GM19397 (cell line): ENCODE measurements around the gene TUT1.
"Not testable (repeated sequence)": the region's sequence is repeated elsewhere in the genome, so short reads cannot be mapped to it uniquely, and the experiment has no call there.

Experiments used
- ATAC-seq: cut with Tn5 transposase; IDR thresholded peaks from one replicate; pipeline ENCODE4 v1.9.1; 2021; ENCODE audit warnings: mild to moderate bottlenecking, moderate library complexity; ENCODE audit not compliant: unreplicated experiment

TUT1 gene

DNA sequence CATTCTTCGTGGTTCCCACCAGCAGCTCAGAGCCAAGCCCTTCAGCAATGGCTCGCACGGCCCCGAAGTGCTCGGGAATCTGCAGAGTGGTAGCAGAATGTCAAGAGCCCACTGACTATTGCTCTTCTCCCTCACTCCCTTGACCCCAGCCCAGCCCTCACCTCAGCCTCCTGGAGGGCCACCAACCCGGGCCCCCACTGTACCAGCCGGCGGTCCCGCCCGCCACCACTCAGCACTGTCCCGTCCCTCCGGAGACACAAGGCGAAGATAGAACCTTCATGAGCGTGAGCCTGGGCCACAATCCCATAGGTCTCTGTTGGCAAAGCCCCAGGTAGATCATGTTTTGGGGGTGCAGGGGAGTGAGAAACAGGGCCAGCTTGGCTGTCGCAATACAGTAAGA, 14.6 kb upstream of the TUT1 start:
- no peak for ATAC-seq

DNA sequence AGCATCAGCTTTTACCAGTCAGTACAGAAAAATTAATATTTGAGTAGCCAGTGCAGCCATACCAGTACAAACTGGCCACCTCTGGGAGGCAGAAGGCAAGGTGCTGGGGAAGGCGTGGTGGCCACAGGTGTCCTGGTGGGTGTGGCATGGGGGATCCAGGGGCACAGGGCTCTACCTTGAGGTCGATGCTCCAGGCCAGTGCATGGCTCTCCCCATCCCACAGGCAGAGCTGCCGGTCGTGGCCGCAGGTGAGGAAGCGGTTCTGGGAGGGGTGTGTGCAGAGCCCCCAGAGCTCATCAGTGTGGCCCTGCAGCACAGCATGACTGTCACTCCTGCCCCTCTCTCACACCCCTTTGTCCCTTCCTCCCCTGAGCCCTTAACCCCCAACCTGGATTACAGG, 14.1 kb upstream of the TUT1 start:
- no peak for ATAC-seq

DNA sequence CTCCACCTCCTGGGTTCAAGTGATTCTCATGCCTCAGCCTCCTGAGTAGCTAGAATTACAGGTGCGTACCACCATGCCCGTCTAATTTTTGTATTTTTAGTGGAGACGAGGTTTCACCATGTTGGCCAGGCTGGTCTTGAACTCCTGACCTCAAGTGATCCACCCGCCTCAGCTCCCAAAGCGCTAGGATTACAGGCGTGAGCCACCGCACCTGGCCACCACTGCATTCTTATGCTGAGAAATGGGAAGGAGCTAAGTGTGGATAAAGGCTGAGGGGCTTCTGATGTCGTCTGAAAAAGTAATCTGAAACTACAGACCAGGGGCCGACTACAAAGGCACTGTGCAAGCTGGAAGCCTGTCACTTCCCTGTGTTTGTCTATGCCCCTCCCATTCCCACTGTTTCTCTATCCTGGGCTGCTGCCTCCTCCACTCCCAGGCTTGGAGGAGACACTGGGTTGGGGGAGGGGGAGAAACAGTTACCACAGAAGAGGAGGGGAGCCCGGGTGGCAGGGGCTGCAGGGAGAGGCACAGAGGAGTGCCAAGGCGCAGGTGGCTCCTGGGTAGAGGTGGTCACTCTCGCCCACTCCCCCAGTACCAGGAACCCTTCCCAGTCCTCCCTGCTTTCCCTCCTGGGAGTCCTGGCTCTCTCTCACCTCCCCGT, 13.3 kb upstream of the TUT1 start:
- ATAC-seq: no peak

DNA sequence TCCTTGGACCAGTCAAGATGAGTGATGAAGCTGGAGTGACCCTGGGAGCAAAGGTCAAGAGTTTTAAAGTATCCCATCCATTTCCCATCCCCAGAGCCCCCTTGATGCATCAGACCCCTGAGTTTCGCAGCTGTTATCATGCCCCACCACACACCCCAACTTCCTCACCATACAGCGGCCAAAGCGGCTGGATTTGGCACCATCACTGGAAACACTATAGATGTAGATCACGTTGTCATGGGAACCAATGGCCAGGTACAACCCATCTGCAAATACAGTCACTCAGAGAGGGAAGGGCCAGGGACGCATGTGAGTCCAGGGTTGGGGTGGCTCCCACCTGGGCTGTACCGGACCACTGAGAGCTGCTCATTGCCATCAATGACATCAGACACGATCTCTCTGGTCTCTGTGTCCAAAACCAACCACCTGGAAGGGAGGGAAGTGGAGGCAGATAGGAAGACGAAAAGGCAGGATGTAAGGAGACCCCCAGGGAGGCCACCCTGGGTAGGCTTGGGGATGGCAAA, 12.5 kb upstream of the TUT1 start:
- no peak for ATAC-seq

DNA sequence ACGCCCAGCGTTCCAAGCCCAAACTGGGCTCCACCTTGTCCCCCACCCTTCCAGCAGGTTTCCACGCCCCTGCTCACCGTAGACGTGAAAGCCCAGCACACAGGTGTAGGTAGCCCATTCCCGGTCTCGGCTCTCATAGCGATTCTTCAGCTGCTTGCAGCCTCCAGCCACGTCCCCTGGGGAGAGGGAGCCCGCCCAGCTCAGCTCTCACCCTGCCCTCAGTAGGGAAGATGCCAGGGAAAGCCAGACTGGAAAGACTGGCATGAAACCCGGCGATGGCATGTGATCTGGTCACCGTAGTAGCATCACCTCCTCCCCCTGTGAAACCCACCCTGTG, 11.7 kb upstream of the TUT1 start:
- no peak for ATAC-seq

DNA sequence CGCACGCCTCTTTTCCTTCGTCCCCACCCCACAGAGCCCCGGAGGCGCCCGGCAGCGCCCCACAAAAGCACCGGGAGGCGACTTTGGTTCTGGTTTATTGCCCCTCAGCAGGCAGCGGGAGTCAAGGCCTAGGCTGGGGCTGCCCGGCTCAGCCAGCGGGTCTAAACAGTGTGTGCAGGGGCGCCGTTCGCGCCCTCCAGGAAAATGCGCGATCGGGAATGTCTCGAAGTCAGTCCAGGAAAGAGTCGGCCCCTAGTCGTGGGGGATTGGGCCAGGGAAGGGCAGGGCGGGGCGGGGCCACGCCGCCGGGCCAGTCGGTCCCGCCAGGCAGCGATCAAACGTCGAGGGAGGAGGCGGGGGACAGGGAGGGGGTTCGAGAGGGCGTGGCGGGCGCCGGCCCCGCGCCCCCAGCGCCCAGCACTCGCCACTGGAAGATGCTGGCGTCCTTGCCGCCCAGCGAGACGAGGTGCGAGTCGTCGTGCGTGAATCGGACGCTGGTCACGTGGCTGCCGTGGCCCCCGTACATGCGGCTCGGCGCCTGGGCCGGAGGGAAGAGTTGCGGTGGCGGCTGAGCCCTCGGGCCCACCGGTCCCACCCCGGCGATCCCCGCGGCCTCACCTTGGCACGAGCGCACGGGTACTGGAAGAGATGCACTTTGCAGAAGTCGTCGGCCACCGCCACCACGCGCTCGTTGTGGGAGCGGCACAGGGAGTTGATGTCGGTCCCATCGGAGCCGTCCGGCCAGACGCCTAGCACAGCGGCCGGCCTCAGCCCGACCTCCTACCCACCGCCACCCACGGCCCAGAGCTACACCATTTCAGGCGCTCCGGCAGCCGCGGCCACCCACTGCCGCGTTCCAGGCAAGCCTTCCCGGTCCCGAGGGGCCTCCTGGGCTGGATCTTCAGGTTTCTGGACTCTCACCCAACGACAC, 11.1 kb upstream of the TUT1 start:
- no peak for ATAC-seq

DNA sequence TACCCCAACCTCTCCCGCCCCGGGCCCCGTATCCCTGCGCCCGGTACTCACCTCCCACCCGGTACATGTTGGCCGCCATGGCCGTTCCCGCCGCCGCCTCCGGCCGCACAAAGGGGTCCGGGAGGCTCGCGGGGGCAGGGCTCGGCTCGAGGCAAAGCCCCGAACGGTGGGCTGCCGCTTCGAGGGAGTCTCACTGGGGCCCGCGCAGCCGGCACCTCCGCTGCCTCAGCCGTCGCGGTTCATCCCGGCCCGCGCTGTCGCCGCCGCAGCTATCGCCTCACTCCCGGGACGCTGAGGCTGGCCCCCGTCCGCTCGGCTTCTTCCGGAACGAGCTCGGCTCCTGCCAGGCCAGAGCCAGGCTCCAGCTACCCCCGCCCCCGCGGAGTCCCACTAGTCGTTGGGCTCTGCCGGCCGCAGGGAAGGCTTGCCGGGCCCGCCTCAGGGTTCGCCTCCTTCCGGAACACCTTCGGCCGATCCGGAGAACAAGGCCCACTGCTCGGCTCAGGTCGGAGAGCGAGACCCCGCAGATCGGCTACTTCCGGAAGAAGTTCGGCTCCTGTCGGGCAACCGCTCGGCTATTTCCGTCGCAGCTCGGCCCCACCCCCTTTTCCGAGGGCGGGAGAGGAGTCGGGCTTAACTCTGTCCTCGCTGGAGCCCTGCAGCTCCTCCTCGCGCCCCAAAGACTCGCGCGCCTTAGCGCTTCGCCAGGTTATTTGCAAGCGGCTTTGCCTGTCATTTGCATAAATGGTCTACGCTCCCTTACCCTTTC, 10.2 kb upstream of the TUT1 start, which contains the start of gene MTA2:
Gene MTA2, minus strand, starts transcription at position 494 of the 769 bp plus-strand sequence. Its CDS starts 415 bp downstream, at position 79.
- peak; percentile 78 for ATAC-seq

DNA sequence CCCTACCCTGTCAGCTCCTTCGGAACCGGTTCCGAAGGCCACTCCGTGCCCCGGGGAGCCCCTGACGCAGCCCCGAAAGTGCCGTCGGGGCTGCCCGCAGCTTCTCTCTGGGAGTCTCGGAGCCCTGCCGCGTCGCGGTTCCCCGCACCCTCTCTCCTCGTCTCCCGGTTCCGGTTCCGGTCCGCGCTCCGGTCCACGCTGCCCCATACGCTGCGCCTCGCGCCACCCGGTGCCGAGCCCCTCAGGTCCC, 9.7 kb upstream of the TUT1 start:
- ATAC-seq: no peak

DNA sequence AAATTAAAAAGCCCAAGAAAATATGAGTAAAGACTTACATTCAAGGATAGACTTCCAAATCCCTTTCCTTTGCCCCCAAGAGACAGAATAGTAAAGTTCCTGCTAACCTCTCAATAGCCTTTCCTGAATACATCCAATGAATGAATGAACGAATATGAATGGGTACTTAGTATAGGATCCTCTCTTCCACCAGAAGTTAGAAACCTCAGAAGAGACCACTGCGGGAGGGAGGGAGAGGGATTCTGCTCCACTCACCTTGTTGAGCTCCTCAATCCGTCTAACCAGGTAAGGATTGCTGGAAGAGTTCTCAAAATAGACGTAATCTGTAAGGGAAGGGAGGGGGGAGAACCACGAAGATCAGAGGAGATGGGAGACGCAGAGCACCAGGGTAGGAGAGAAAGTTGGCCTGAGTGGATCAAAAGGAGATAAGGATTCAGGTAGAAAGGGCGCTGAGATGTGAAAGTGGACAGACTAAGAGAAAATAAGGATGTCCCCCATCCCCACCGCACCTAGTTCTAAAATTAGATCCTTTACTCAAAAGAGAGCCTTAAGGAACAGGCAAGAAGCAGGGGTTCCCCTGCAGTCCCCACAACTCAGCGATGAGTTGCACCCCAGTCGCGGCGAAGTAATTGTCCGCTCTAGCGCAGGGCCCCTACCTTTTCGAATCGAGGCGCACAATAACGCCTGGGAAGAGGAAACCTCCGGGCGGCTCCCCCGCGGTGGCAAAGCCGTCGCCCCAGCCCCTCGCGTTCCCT, 9.2 kb upstream of the TUT1 start:
- ATAC-seq: no peak

DNA sequence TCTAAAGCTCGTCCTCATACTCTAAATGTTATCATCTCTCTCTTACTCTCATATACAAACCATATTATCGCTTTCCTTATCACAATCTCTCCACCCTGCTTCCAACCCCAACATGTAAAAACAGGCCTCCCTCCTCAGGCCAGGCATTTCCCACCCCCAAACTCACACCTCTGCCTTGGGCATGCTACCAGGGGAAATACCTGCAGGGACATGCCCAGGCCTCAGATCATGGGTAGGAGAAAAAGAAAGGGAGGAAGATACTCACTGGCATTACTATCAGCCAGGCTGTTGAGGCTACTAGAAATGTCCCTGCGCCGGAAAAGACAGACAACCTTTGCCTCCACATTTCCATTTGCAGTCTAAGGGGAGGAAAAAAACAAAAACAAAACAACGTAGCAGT, 8.6 kb upstream of the TUT1 start:
- ATAC-seq: no peak

DNA sequence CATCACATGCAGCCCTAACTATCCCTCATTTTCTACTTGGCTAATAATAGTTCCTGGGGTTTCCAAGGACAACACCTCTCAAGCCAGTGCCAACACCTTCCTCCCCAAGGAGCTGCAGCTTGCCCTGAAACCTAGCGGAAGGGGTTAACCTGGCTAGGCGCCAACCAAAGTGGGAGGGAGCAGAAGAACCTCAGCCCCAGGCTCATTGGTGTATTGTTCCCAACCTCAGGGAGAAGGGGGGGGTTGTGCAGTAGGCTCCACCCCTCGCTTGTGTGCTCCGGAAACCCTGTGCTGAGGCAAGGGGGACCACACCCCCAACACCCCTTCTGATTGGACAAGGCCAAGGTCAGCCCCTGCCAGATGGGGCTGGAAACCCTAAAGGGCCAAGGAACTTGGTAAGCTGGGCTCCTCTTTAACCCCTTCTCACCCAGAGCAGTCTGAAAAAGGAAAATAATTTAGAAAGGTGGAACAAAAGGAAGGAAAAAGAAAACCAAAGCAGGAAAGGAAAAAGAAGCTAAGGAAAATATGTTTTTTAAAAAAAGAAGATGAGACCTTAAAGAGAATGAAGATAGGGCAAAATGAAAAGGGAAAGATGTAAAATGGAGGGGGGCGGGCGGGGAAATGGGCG, 7.9 kb upstream of the TUT1 start:
- peak; percentile 49 for ATAC-seq

DNA sequence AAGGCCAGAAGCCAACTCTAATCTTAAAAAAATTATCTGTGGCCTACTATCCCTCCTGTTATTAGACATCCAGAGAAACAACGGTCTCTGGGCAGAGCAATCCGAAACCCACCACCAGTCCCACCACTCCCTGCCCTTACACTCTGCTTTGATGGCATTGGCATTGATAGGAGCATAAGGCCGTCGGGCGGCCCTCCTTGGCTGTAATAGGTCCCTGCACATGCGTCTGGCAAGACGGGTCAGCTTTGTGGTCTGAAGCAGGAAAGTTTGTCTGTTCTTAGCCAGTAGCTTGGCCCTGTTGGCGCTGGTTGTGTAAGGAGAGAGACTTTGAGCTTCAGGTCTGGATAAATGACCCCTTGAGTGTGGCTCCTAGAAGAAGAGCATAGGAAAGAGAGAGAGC, 3.8 kb upstream of the TUT1 start:
- ATAC-seq: no peak

DNA sequence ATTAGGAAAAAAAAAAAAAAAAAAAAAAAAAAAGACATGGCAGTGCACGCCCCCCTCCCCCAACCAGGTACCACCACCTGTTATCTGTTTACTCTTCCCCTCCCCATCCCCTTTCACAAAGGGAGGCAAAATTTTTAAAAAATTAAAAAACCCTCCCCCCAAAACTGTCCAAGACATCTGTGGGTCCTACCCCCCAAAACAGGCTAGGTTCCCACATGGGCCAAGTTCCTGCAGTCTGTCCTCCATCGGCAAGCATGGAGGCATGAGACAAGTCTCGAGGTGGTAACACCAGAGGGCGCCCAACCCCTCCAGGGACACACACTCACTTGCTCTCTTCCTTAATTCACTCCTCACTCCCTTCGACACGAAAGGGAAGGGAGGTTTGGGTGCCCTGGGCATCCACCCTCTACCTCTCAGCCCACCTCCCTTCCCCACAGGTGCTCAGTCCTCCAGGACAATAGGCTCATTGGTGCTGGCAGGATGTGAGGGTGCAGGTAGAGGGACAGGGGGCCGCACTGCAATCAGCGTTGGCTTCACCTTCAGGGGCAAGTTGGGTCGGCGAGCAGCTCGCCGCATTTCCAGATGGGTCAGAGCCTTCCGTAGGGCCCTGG, 2.2 kb upstream of the TUT1 start:
- no peak for ATAC-seq

DNA sequence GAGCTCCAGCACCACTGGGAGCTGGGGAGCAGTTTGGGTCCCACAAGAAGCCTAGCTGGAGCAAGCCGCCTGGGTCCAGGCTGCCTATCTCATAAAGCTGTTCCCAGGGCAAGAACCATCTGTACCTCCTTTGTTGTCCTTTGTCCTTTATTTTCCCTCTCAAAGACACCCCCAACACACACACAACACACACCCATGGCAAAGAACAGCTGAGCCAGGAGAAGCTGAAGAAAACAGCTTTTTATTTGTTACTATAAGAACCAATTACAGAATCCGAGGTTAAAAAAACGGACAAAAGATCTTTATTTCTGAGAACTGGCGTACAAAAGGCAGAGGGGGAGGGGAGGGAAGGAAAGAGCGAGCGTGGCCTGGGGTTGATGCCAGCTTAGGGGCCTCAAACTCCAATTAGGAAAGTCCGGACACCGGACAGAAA, 1.7 kb upstream of the TUT1 start:
- no peak for ATAC-seq

DNA sequence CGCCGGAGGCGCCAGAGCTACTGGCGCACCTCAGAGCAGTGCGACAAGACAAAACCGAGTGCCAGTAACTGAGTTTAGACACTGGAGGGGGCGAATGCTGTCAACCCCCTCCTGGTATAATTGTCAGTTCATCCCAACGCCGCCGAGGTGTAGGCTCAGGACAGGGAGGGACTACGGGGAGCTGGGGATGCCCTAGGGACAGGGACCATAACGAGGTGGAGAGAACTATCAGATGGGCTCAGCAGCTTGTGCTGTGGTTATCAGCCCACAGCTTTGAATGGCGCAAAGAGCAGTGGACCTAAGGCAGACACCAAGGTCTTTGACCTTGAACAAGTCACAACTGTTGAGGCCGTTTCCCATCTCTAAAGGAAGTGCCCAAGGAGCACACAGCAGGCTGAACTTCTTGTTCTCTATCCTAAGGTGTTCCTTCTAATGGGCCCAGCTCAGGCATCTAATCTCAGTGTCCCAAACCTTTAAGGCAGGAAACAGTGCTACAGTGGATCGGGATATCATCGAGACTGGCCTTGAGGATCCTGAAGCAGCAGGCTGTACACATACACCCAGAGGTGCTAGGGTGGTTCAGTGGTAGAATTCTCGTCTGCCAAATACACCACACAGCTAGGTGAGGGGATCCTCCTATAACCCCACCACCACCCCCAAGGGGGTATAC, 958 bp upstream of the TUT1 start:
- ATAC-seq: no peak

DNA sequence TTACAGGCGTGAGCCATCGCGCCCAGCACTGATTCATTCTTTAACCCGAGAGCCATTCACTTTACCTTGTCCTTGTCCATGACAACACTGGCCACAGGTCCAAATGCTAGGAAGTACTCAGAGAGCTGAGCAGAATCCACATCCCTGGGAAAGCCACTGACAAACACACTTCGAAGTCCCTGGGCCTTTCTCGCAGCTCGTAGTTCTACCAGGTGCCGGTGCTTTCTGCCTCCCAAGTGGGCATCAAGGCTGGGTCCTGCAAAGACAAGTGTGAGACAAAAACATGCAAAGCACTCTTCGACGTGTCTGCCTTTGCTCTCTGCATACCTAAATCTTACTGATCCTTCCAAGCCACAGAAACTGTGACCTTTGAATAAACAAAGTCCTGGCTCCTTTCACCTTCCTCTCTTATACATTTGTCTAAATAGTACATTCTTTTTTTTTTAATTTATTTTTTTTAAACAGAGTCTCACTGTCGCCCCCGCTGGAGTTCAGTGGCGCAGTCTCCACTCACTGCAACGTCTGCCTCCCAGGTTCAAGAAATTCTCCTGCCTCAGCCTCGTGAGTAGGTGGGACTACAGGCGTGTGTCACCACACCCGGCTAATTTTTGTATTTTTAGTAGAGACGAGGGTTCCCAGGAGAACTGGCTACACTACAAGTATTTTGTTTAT, 2.2 kb downstream of the TUT1 start:
- no peak for ATAC-seq

DNA sequence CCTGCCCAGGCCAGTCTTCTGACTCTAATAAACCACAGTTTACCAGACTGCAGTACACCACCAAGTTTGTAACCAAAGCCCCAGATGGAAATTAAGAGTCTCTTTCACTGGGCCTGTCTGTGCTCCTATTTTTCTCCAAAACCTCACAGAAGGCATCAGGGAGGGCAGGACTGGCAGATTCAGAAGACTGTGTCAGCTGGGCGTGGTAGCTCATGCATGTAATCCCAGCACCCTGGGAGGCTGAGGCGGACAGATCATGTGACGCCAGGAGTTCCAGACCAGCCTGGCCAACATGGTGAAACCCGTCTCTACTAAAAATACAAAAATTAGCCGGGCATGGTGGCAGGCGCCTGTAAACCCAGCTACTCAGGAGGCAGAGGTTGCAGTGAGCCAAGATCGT, 6.0 kb downstream of the TUT1 start:
- ATAC-seq: not testable (repeated sequence)

DNA sequence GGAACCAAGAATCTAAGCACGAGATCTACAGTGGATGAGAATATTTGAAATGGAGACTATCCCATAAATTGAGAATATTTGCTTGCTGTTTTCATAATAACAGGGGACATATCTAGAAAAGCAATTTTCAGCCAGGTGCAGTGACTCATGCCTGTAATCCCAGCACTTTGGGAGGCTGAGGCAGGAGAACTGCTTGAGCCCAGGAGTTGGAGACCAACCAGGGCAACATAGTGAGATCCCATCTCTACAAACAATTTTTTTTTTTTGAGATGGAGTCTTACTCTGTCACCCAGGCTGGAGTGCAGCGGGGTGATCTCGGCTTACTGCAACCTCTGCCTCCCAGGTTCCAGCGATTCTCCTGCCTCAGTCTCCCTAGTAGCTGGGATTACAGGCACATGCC, 9.6 kb downstream of the TUT1 start:
- not testable (repeated sequence) for ATAC-seq
